IMR-90 (cell line): ENCODE results near the gene BRSK1. TPM values are rescaled to one million over a fixed set of nuclear protein-coding genes. Genes with fewer than 3 reads are reported as not detected.

Experiments used
- ATAC-seq: fragments of 200-7000 bp; cut with Tn5 transposase; 2 replicates; pipeline ENCODE4 v1.9.1; 2020; ENCODE audit warnings: low read depth, mild to moderate bottlenecking, moderate library complexity
- BruUV-seq: library from RNA; stranded (reverse); fragments of 400-500 nt; replicated peaks from 2 replicates; lab custom pipeline; 2021; lab: Mats Ljungman, UMichigan
- CTCF ChIA-PET: fragments of 300-600 bp; formaldehyde crosslinking; extraction: SDS; loops from one replicate; lab custom pipeline; 2021; ENCODE audit warnings: antibody characterized with exemption; lab: Yijun Ruan, JAX
- POLR2A ChIA-PET: fragments of 300-600 bp; sonication (Branson Sonifier 250); formaldehyde crosslinking; loops from one replicate; lab custom pipeline; 2022; ENCODE audit warnings: antibody characterized with exemption; ENCODE audit not compliant: unreplicated experiment; lab: Charles Lee
- DNase-seq: peaks from one replicate; pipeline ENCODE4 v3.0.0; 2013
- H2AFZ ChIP-seq: replicated peaks from 2 replicates; pipeline ENCODE3; 2013; ENCODE audit warnings: low read length, mild to moderate bottlenecking; ENCODE audit not compliant: poor library complexity
- H2AK5ac ChIP-seq: 2 replicates; pipeline ENCODE4 v1.6.1; 2013; ENCODE audit warnings: low read depth, low read length, inconsistent platforms
- H2AK9ac ChIP-seq: replicated peaks from 2 replicates; pipeline ENCODE3; 2013; ENCODE audit warnings: mild to moderate bottlenecking, low read depth, low read length, moderate library complexity; ENCODE audit not compliant: poor library complexity
- H2BK120ac ChIP-seq: 2 replicates; pipeline ENCODE4 v1.6.1; 2013; ENCODE audit warnings: low read depth, low read length, inconsistent platforms
- H2BK15ac ChIP-seq: 3 replicates; pipeline ENCODE4 v1.6.1; 2013; ENCODE audit warnings: low read depth, low read length, inconsistent platforms
- H2BK20ac ChIP-seq: 2 replicates; pipeline ENCODE4 v1.6.1; 2013; ENCODE audit warnings: low read depth, mild to moderate bottlenecking, inconsistent platforms, low read length, moderate library complexity
- H2BK5ac ChIP-seq: 2 replicates; pipeline ENCODE4 v1.6.1; 2013; ENCODE audit warnings: mild to moderate bottlenecking, low read depth, low read length, inconsistent platforms; ENCODE audit not compliant: poor library complexity, severe bottlenecking
- H3K14ac ChIP-seq: replicated peaks from 2 replicates; pipeline ENCODE4 v1.6.1; 2013; ENCODE audit warnings: low read depth, low read length, inconsistent platforms
- H3K18ac ChIP-seq: 2 replicates; pipeline ENCODE4 v1.6.1; 2013; ENCODE audit warnings: low read depth, low read length, control low read depth
- H3K23ac ChIP-seq: 2 replicates; pipeline ENCODE4 v1.6.1; 2013; ENCODE audit warnings: low read depth, low read length, inconsistent platforms
- H3K27ac ChIP-seq: 2 replicates; pipeline ENCODE4 v1.5.1; 2013; ENCODE audit warnings: mild to moderate bottlenecking, control low read depth, low read length; ENCODE audit not compliant: insufficient read depth
- H3K27me3 ChIP-seq: 2 replicates; pipeline ENCODE4 v1.6.1; 2013; ENCODE audit warnings: low read length; ENCODE audit not compliant: control insufficient read depth, insufficient read depth
- H3K36me3 ChIP-seq: 2 replicates; pipeline ENCODE4 v1.6.1; 2013; ENCODE audit warnings: low read length, mixed read lengths; ENCODE audit not compliant: control insufficient read depth, insufficient read depth
- H3K4ac ChIP-seq: 2 replicates; pipeline ENCODE4 v1.6.1; 2013; ENCODE audit warnings: low read depth, low read length, inconsistent platforms
- H3K4me1 ChIP-seq: 2 replicates; pipeline ENCODE4 v1.6.1; 2013; ENCODE audit warnings: low read length, mixed read lengths; ENCODE audit not compliant: control insufficient read depth, insufficient read depth
- H3K4me2 ChIP-seq: 2 replicates; pipeline ENCODE4 v1.6.1; 2013; ENCODE audit warnings: low read depth, mild to moderate bottlenecking, control low read depth, low read length, moderate library complexity
- H3K4me3 ChIP-seq: 2 replicates; pipeline ENCODE4 v1.5.1; 2013; ENCODE audit warnings: low read depth, mild to moderate bottlenecking, control low read depth, low read length, moderate library complexity; ENCODE audit not compliant: insufficient read depth
- H3K56ac ChIP-seq: 2 replicates; pipeline ENCODE4 v1.6.1; 2013; ENCODE audit warnings: low read length, inconsistent platforms; ENCODE audit not compliant: insufficient read depth; ENCODE audit errors: extremely low read depth
- H3K79me1 ChIP-seq, 2 experiments: 2 replicates each; pipeline ENCODE4 v1.6.1; 2013; ENCODE audit warnings: low read length in 2 of 2, inconsistent platforms in 1 of 2, low read depth in 1 of 2
- H3K9ac ChIP-seq: 2 replicates; pipeline ENCODE4 v1.6.1; 2013; ENCODE audit warnings: low read depth, low read length, control low read depth
- H3K9me1 ChIP-seq: 2 replicates; pipeline ENCODE4 v1.6.1; 2013; ENCODE audit warnings: low read length, inconsistent platforms; ENCODE audit not compliant: insufficient read depth
- H3K9me3 ChIP-seq: 2 replicates; pipeline ENCODE4 v1.6.1; 2013; ENCODE audit warnings: low read length; ENCODE audit not compliant: control insufficient read depth, insufficient read depth
- H4K20me1 ChIP-seq: 2 replicates; pipeline ENCODE4 v1.6.1; 2013; ENCODE audit warnings: low read length, inconsistent platforms; ENCODE audit not compliant: insufficient read depth
- H4K5ac ChIP-seq: 2 replicates; pipeline ENCODE4 v1.6.1; 2013; ENCODE audit warnings: mild to moderate bottlenecking, low read depth, low read length, control low read depth
- H4K8ac ChIP-seq, 2 experiments: 2 replicates each; pipeline ENCODE4 v1.6.1; 2013; ENCODE audit warnings: low read depth in 2 of 2, low read length in 2 of 2, control low read depth in 1 of 2, inconsistent platforms in 1 of 2
- H4K91ac ChIP-seq: 2 replicates; pipeline ENCODE4 v1.6.1; 2013; ENCODE audit warnings: low read depth, low read length, inconsistent platforms; ENCODE audit not compliant: insufficient read depth
- CEBPB ChIP-seq: IDR thresholded peaks from 2 replicates; pipeline ENCODE4 v1.6.1; 2012; ENCODE audit warnings: low read depth, low read length, improper control_type of control experiment
- CHD1 ChIP-seq: IDR thresholded peaks from 2 replicates; pipeline ENCODE4 v1.6.1; 2012; ENCODE audit warnings: low read depth, low read length, improper control_type of control experiment
- CTCF ChIP-seq: conservative IDR thresholded peaks from 2 replicates; pipeline ENCODE4 v1.5.1; 2012; ENCODE audit warnings: mild to moderate bottlenecking, low read depth, low read length, improper control_type of control experiment
- ELK1 ChIP-seq: fragments of 150-350 bp; IDR thresholded peaks from 2 replicates; pipeline ENCODE4 v1.6.1; 2016; ENCODE audit warnings: low read depth, mild to moderate bottlenecking, low read length, moderate library complexity, borderline replicate concordance
- FOS ChIP-seq: fragments of 150-350 bp; IDR thresholded peaks from 2 replicates; pipeline ENCODE4 v1.6.1; 2016; ENCODE audit warnings: low read depth, low read length
- MAFK ChIP-seq: IDR thresholded peaks from 2 replicates; pipeline ENCODE4 v1.6.1; 2012; ENCODE audit warnings: low read depth, low read length, improper control_type of control experiment
- MAZ ChIP-seq: IDR thresholded peaks from 2 replicates; pipeline ENCODE4 v1.6.1; 2012; ENCODE audit warnings: low read depth, mild to moderate bottlenecking, low read length, improper control_type of control experiment, moderate library complexity, borderline replicate concordance
- POLR2A ChIP-seq: IDR thresholded peaks from 2 replicates; pipeline ENCODE4 v1.6.1; 2012; ENCODE audit warnings: mild to moderate bottlenecking, low read depth, low read length
- RAD21 ChIP-seq: IDR thresholded peaks from 2 replicates; pipeline ENCODE4 v1.6.1; 2012; ENCODE audit warnings: low read length, improper control_type of control experiment
- RCOR1 ChIP-seq: IDR thresholded peaks from 2 replicates; pipeline ENCODE4 v1.6.1; 2012; ENCODE audit warnings: mild to moderate bottlenecking, low read length, improper control_type of control experiment; ENCODE audit not compliant: insufficient replicate concordance
- RFX5 ChIP-seq: IDR thresholded peaks from 2 replicates; pipeline ENCODE4 v1.8.0; 2012; ENCODE audit warnings: low read depth, mild to moderate bottlenecking, low read length, moderate library complexity
- SMC3 ChIP-seq: fragments of 150-350 bp; IDR thresholded peaks from 2 replicates; pipeline ENCODE4 v1.6.1; 2016; ENCODE audit warnings: low read depth, mild to moderate bottlenecking, antibody characterized with exemption, low read length, moderate library complexity
- USF2 ChIP-seq: fragments of 150-350 bp; IDR thresholded peaks from 2 replicates; pipeline ENCODE4 v1.6.1; 2017; ENCODE audit warnings: mild to moderate bottlenecking, antibody characterized with exemption, low read length, low read depth
- WGBS, 2 experiments: methylation state at CpG; one replicate each; pipeline versions ENCODE4 v1.1.5 to v1.1.7; 2013; ENCODE audit warnings: missing lambda C conversion rate in 2 of 2; ENCODE audit not compliant: insufficient read length in 1 of 2; ENCODE audit errors: extremely low coverage in 2 of 2; 5-methylcytosine and 5-hydroxymethylcytosine counted together
- dilution Hi-C: fragments of 300-500 bp; cut with HindIII; formaldehyde crosslinking; loops from one replicate; pipeline ENCODE4 v1.14.3; 2018; ENCODE audit warnings: low sequenced_read_pairs; ENCODE audit not compliant: unreplicated experiment
- in situ Hi-C: fragments of 300-500 bp; cut with MboI; formaldehyde crosslinking; loops from 3 replicates; pipeline ENCODE4 v1.14.3; 2019; ENCODE audit warnings: low sequenced_read_pairs, inconsistent platforms, mixed read lengths
- intact Hi-C: fragments of 100-400 bp; cut with micrococcal nuclease; formaldehyde crosslinking; loops from 2 replicates; pipeline ENCODE4 v1.10.0; 2022
- polyA plus RNA-seq, 3 experiments: library from polyadenylated mRNA; depleted of rRNA; stranded (reverse); fragments of >200 nt; gene quantifications; 2 replicates each; pipeline ENCODE4 v1.2.3, GENCODE V29; 2012; ENCODE audit warnings: low replicate concordance in 1 of 3
- total RNA-seq: library from RNA; depleted of rRNA; stranded (reverse); fragments of >200 nt; gene quantifications from 2 replicates; pipeline ENCODE4 v1.2.3, GENCODE V29; 2012

BRSK1 gene
- total and polyA plus RNA-seq, 2 of the 4 experiments (the other 2 are of a cell fraction), result 2.5 to 22.3 TPM

GRCh38 chr19:55258828-55259539 lies 24.8 kb upstream of the BRSK1 start, which contains the start of gene PPP6R1:
PPP6R1 (minus strand) TSS chr19:55259017; CDS start chr19:55247103, 11,914 bp downstream.
- H3K9me3 ChIP-seq, result no peaks in the 10 kb centered on the region
- dilution Hi-C loops (no loop called here), in situ Hi-C loops (loop anchor here (5.0 kb wide), 1 partner anchor 37 kb away; no protein-coding TSS in a partner anchor), intact Hi-C loops (loop anchor here (1.0 to 2.0 kb wide), 2 partner anchors 43 to 160 kb away; no protein-coding TSS in a partner anchor)
- peak within 1 kb of the TSS; percentile 82 for H2BK120ac ChIP-seq
- H3K4ac ChIP-seq, result peak within 1 kb of the TSS; percentile 98
- H2AK5ac ChIP-seq, result peak within 1 kb of the TSS; percentile 94
- 1% methylated on average over 45 of the region's 76 CpGs; no CpG with 5 or more reads in 1 of the 2 experiments for WGBS, 2 experiments
- peak within 1 kb of the TSS; percentile 85 for H4K91ac ChIP-seq
- no TSS peak for BruUV-seq
- ATAC-seq (peak; percentile 94), DNase-seq (peak; percentile 100)
- no peaks in the 10 kb centered on the region for H3K36me3 ChIP-seq
- peak within 1 kb of the TSS; percentile 78 to 97 for H4K8ac ChIP-seq
- peak within 1 kb of the TSS; percentile 88 for H3K27ac ChIP-seq
- peak within 1 kb of the TSS; percentile 68 for H3K4me3 ChIP-seq
- H2BK5ac ChIP-seq, result peak within 1 kb of the TSS; percentile 91
- peaks cover 21% of the 10 kb centered on the region for H3K9me1 ChIP-seq
- peak within 1 kb of the TSS; percentile 99 for H2AK9ac ChIP-seq
- no peaks in the 10 kb centered on the region for H3K27me3 ChIP-seq
- ChIA-PET CTCF (no interaction called here), POLR2A (interaction anchor here (0.6 to 1.5 kb wide), 3 partner anchors 21 to 316 kb away, joined by 3 to 9 read pairs (median 5); partner anchors contain the start of gene HSPBP1)
- peak within 1 kb of the TSS; percentile 75 for H3K18ac ChIP-seq
- peak within 1 kb of the TSS; percentile 79 for H4K5ac ChIP-seq
- H3K56ac ChIP-seq, result peak within 1 kb of the TSS; percentile 89
- peak within 1 kb of the TSS; percentile 92 for H3K4me2 ChIP-seq
- peak within 1 kb of the TSS; percentile 98 for H3K14ac ChIP-seq
- peak within 1 kb of the TSS; percentile 75; the same call in 1 of the 2 replicates for H2BK20ac ChIP-seq
- peak within 1 kb of the TSS; percentile 99 for H2AFZ ChIP-seq
- peak within 1 kb of the TSS; percentile 84 for H3K9ac ChIP-seq
- peaks cover 0 to 45% of the 10 kb centered on the region in 2 experiments; a peak in 2 of 4 replicates for H3K79me1 ChIP-seq
- H3K23ac ChIP-seq, result peak within 1 kb of the TSS; percentile 98
- H2BK15ac ChIP-seq, result no peak within 1 kb of the TSS
- peaks cover 43% of the 10 kb centered on the region for H4K20me1 ChIP-seq
- peaks cover 16% of the 10 kb centered on the region for H3K4me1 ChIP-seq
- TF ChIP-seq POLR2A (peak; percentile 90), FOS (peak; percentile 58; the same call in 1 of the 2 replicates), CHD1 (no peak; the same call in 1 of the 2 replicates), CTCF (no peak), RAD21 (peak; percentile 37), SMC3 (peak; percentile 38), ELK1 (no peak), RFX5 (peak; percentile 73; the same call in 1 of the 2 replicates), MAFK (no peak), RCOR1 (peak; percentile 92), USF2 (0 out of 2 replicates have a peak, but pooled peaks have one; percentile 4), MAZ (peak; percentile 90), CEBPB (peak; percentile 95)
